GM21381 (cell line): ENCODE data around the gene SCAI.
"Not testable (repeated sequence)": the region's sequence is repeated elsewhere in the genome, so short reads cannot be mapped to it uniquely, and the experiment has no call there.

Experiments
- ATAC-seq: cut with Tn5 transposase; IDR thresholded peaks from one replicate; pipeline ENCODE4 v1.9.1; 2021; ENCODE audit warnings: mild to moderate bottlenecking, moderate library complexity; ENCODE audit not compliant: unreplicated experiment

Gene SCAI

GRCh38 chr9:125106285-125106893 lies 36.9 kb downstream of the SCAI start:
- ATAC-seq = no peak

DNA sequence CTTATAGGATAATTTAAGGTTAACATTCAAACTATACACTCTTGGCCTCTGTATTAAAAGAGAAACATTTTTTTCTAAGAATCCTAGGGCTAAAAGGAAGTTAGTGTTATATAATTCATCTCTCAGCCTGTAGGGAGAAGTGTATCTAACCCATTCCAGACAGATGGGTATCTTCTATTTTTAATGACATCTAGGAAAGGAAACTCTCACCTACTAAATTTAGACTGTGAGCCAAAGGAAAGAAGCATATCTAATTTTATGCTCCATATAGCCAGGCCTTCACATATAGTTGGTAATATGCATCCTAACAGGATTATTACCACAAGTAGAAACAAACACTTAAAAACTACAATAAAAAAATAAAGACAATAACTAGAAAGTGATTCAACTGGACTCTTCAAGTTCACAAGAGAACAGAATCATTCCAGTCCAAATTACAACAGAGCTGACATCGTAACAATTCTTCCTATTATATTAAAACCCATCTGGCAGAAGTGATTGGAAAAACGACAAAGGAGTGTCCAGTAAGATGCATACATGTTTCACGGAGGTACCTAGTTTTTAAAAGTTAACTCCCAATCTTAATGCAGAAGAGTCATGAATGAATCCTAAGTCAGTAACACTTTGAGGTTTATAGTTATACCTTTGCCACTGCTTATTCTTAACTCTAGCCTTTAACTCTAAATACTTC lies 39.4 kb downstream of the SCAI start:
- ATAC-seq = no peak

- no peak for ATAC-seq
Observed at GRCh38 chr9:125103021-125103420, 40.3 kb downstream of the SCAI start.

GRCh38 chr9:125100822-125101221 lies 42.5 kb downstream of the SCAI start:
- no peak for ATAC-seq

- no peak for ATAC-seq
Observed at GRCh38 chr9:125099816-125100215, 43.5 kb downstream of the SCAI start.

- no peak for ATAC-seq
Observed at GRCh38 chr9:125095821-125096443, 47.4 kb downstream of the SCAI start.

GRCh38 chr9:125091121-125091520 lies 52.2 kb downstream of the SCAI start:
- ATAC-seq = no peak

- ATAC-seq = no peak
Observed at GRCh38 chr9:125089331-125089730, 54.0 kb downstream of the SCAI start.

DNA sequence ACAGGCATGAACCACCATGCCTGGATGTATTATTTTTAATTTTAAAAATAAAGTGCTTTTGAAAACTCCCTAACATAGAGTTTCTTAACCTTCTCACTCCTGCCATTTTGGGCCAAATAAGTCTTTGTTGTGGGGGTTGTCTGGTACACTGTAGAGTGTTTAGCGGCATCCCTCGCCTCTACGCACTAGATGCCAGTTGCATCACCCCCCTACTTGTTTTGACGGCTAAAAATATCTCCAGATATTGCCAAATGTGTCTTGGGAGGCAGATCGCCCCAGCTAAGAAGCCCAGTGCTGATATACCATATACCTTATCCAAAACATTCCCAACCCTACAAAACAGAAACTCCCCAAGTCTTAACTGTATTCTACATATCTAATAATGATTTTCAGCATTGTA lies 54.6 kb downstream of the SCAI start:
- no peak for ATAC-seq

DNA sequence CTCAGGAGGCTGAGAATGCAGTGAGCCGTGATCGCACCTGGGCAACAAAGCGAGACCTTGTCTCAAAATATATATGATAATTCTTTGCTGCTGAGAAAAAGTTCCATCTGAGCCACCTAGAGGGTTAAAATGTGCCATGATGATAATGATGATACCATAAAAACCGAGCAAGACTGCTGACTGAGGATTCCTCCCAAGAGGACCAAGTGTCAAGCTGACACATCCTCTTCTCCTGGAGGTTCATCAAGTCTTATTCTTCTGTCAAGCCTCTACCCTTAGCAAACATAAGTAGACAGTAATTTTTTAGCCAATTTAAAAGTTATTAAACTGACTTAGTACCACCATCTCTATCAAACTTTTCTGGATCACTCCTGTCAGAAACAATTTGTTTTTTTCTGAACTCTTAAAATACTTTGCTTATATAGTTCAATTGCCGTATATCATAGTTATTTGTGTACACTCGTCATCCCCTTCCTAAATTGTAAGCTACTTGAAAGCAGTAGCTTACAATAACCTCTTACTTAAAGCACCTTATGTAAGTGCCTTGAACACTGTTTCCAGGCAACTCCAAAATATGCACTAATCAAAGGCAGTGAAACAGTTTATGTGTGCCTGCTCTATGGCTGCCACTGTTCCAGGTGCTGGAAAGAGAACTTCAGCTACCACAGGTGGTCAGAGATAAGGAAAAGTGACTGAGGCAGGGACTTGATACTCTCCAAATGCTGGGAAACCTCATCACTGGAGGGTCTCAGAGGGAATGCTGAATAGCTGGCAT lies 57.4 kb downstream of the SCAI start:
- ATAC-seq = no peak

- ATAC-seq = not testable (repeated sequence)
Observed at GRCh38 chr9:125082197-125082596, 61.1 kb downstream of the SCAI start.

DNA sequence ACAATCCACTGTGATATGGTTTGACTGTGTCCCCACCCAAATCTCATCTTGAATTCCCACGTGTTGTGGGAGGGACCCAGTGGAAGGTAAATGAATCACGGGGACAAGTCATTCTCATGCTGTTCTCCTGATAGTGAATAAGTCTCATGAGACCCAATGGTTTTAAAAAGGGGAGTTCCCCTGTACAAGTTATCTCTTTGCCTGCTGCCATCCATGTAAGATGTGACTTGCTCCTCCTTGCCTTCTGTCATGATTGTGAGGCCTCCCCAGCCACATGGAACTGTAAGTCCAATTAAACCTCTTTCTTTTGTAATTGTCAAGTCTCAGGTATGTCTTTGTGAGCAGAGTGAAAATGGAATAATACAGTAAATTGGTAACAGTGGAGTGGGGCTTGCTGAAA lies 62.5 kb downstream of the SCAI start:
- ATAC-seq = not testable (repeated sequence)

DNA sequence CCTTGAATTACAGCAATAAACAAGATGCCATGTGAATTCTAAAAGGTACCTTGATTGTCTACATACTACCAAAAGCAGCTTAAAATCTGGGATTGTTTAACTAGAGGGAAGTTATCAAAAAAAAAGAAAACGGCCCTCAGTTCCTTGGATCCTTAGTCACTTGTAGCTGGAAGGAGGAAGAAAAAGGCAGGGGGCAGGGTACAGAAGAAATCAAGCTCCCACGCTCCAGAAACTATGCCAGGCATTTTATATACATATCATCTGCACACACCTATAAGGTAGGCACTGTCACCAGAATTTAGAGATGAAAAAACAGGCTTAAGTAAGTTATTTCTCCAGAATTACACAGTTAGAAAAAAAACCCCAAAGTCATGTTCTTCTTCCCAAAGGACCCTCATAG lies 63.4 kb downstream of the SCAI start:
- ATAC-seq = no peak

DNA sequence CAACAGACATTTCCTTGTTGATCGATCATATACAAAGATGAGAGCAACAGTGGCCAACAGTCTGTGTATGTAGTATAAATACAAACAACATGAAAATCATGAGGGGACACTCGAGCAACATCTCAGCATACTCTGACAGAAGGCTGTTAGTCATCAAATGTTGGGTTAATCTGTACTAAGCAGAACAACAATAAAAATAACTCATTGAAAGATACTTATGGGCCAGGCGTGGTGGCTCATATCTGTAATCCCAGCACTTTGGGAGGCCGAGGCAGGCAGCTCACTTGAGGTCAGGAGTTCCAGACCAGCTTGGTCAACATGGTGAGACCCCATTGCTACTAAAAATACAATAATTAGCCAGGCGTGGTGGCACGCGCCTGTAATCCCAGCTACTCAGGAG lies 67.3 kb downstream of the SCAI start:
- no peak for ATAC-seq

GRCh38 chr9:125074976-125075375 lies 68.4 kb downstream of the SCAI start:
- no peak for ATAC-seq

GRCh38 chr9:125066839-125067619 lies 76.3 kb downstream of the SCAI start:
- no peak for ATAC-seq

- ATAC-seq = no peak
Observed at GRCh38 chr9:125061391-125061790, 81.9 kb downstream of the SCAI start.

DNA sequence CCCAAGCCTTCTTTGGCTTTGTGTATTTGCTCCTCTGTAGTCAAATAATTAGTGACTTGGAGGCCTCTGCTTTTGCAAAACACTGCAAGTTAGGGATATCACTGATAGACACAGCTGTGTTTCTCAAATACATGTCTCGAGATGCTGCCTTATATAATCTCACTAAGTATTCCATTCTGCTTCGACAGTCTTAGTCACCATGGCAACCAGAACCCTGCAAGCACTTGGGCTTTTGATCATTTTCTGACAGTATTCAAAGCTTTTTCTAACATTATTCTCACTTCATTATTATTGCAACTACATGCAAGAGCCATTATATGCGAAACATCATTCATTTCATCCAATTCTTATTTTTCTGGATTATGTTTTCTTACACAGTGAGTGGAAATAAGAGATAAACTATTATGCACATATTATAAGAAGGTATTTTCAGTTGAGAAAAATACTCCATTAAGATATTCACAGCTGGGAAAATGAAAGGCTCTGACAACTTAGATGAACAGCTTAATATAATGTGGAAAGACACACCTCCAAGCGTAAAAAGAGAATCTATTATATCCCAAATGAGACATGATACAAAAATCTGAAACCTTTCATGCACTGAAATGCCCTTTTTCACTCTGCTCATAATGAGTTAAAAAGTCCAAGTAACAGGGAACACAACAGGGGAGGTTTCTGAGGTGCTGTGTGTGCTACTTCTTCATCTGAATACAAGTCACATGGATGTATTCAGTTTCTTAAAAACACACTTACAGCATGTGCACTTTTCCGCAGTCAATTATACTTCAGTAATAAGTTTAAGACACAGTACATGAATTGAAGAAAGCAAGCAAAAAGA lies 93.9 kb downstream of the SCAI start:
- ATAC-seq = no peak

DNA sequence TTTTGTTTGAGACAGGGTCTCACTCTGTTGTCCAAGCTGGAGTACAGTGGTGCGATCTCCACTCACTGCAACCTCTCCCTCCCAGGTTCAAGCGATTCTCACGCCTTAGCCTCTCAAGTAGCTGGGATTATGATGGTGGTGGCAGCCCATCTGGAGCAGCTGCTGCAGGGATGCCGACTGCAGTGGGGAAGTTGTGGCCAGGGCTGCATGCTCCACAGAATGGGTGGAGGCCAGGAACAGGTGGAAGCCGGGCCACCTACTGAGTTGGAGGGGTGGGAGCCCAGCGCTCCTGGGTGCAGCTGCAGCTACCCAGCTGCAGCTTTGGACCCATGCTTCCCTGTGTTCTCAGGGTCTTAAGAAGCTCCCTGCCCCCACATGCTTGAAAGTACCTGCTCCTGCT lies 99.7 kb downstream of the SCAI start:
- no peak for ATAC-seq

GRCh38 chr9:125043148-125043547 lies 100.2 kb downstream of the SCAI start:
- no peak for ATAC-seq
